ENCODE data around the gene SH2D1B.

- TF ChIP-seq POLR2A (IDR thresholded peaks at IDR 0.05) (no peak), POLR2AphosphoS5 (IDR thresholded peaks at IDR 0.05) (no peak), CTCF (IDR thresholded peaks at IDR 0.05 in 8 of 11, conservative IDR thresholded peaks at IDR 0.05 in 3 of 11) (no peak)
Measured at GRCh38 chr1:162364498-162364897, 47.4 kb downstream of the SH2D1B start.

All from spleen (tissue), 7 donors.